Thyroid gland (tissue), 4 donors: ENCODE results near the gene OFD1. TPM values are rescaled to one million over a fixed set of nuclear protein-coding genes. Genes with fewer than 3 reads are reported as not detected.
A peak's percentile ranks its signal among the peaks of the same experiment; 100 is the strongest.
"Not testable (repeated sequence)": the region's sequence is repeated elsewhere in the genome, so short reads cannot be mapped to it uniquely, and the experiment has no call there.

Experiments used
- DNase-seq, 2 donors: peaks; one replicate each; pipeline ENCODE4 v3.0.0-alpha.2; 2019
- H3K27ac ChIP-seq, 3 donors: fragments of 200-600 bp; sonication (generic); 1 replicate in 2 of 3; 2 replicates in 1 of 3; pipeline ENCODE4 v1.5.1; 2016 to 2019; ENCODE audit warnings: mild to moderate bottlenecking in 1 of 3, moderate library complexity in 1 of 3
- H3K27me3 ChIP-seq: fragments of 200-600 bp; sonication (generic); one replicate; pipeline ENCODE4 v1.5.1; 2019
- H3K36me3 ChIP-seq, 2 donors: fragments of 200-600 bp; sonication (generic); one replicate each; pipeline ENCODE4 v1.5.1; 2016 to 2019
- H3K4me1 ChIP-seq, 2 donors: fragments of 200-600 bp; sonication (generic); one replicate each; pipeline ENCODE4 v1.5.1; 2017 to 2019
- H3K4me3 ChIP-seq, 3 donors: fragments of 200-600 bp; sonication (generic); replicated peaks in 1 of 3; 1 replicate in 2 of 3; 2 replicates in 1 of 3; pipeline ENCODE4 v1.5.1; 2016; ENCODE audit warnings: mild to moderate bottlenecking in 1 of 3
- H3K9me3 ChIP-seq: fragments of 200-600 bp; sonication (generic); one replicate; pipeline ENCODE4 v1.5.1; 2017
- CTCF ChIP-seq, 6 experiments: fragments of 200-600 bp in 3 of 6; fragments of 450-650 bp in 3 of 6; sonication (generic) in 3 of 6; IDR thresholded peaks; one replicate each; pipeline ENCODE4 v1.5.1; 2016 to 2019; ENCODE audit warnings: antibody characterized with exemption in 6 of 6, mild to moderate bottlenecking in 2 of 6, inconsistent platforms in 1 of 6, moderate library complexity in 1 of 6
- POLR2A ChIP-seq, 2 donors: fragments of 450-650 bp; IDR thresholded peaks; one replicate each; pipeline ENCODE4 v1.6.1; 2017; ENCODE audit warnings: antibody characterized with exemption in 2 of 2, mild to moderate bottlenecking in 2 of 2, moderate library complexity in 1 of 2
- WGBS, 2 donors: methylation state at CpG; one replicate each; pipeline ENCODE4 v1.1.5; 2017; 5-methylcytosine and 5-hydroxymethylcytosine counted together
- intact Hi-C: fragments of 100-400 bp; cut with DNase I; formaldehyde crosslinking; loops from one replicate; pipeline ENCODE4 v1.15.1; 2023
- total RNA-seq, 4 donors: library from RNA; depleted of rRNA; stranded (reverse); fragments of >200 nt; gene quantifications; one replicate each; pipeline ENCODE4 v1.2.3, GENCODE V29; 2016

The OFD1 gene
- total RNA-seq, 4 donors from 2014 or later = 33.6 to 46.0 (median 43.5) TPM

GRCh38 chrX:13717700-13718472 lies 16.7 kb upstream of the OFD1 start:
- Histone ChIP-seq H3K4me1 (peaks cover 0 to 13% of the 10 kb centered on the region in 2 donors), H3K27me3 (no peaks in the 10 kb centered on the region), H3K4me3 (no peak overlapping the region), H3K27ac (no peak overlapping the region), H3K36me3 (peaks cover 0 to 5% of the 10 kb centered on the region in 2 donors), H3K9me3 (no peaks in the 10 kb centered on the region)
- WGBS, 2 donors = 55 to 76% methylated on average over 7 of the region's 7 CpGs
- TF ChIP-seq CTCF (IDR thresholded peaks at IDR 0.05) (no peak), POLR2A (IDR thresholded peaks at IDR 0.05) (no peak)
- intact Hi-C loops = no loop called here
- DNase-seq = peak in 1 of 2 donors; percentile 6

- no peaks in the 10 kb centered on the region for H3K9me3 ChIP-seq
- H3K36me3 ChIP-seq = peaks cover 0 to 5% of the 10 kb centered on the region in 2 donors
These were observed 15.2 kb upstream of the OFD1 start for GRCh38 chrX:13719192-13719856.

DNA sequence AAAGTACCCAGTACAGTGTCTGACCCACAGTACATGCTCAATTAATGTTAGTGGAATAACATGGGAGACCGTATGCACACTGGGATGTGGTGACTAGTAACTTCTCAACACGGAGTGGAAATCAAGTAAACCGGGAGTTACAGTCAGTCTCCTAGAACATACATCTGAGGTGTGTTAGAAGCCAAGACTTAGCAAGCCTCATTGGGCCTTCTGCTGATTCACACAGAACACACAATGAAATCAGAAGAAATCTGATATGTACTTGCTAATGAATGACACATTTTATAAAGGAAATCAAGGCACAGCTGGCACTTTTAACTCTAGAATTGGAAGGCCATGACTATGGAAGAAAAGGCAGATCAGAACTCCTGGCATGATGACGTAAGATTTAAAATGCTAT lies 13.2 kb upstream of the OFD1 start:
- Histone ChIP-seq H3K36me3 (no peaks in the 10 kb centered on the region), H3K4me3 (no peak overlapping the region), H3K27ac (peak overlapping the region in 2 of 3 donors; percentile 36 to 63), H3K9me3 (no peaks in the 10 kb centered on the region), H3K4me1 (peaks cover 0 to 13% of the 10 kb centered on the region in 2 donors), H3K27me3 (no peaks in the 10 kb centered on the region)
- TF ChIP-seq POLR2A (IDR thresholded peaks at IDR 0.05) (no peak), CTCF (IDR thresholded peaks at IDR 0.05) (no peak)
- no peak for DNase-seq
- 82 to 91% methylated on average over 4 of the region's 4 CpGs for WGBS, 2 donors
- intact Hi-C loops = no loop called here

More at GRCh38 chrX:13719192-13719856, 15.2 kb upstream of the OFD1 start:
- intact Hi-C loops = no loop called here
- no peak for TF ChIP-seq CTCF (IDR thresholded peaks at IDR 0.05)
- no peak for TF ChIP-seq POLR2A (IDR thresholded peaks at IDR 0.05)
- Histone ChIP-seq H3K4me3 (no peak overlapping the region), H3K27ac (no peak overlapping the region), H3K4me1 (peaks cover 0 to 13% of the 10 kb centered on the region in 2 donors), H3K27me3 (no peaks in the 10 kb centered on the region)
- no peak for DNase-seq
- WGBS, 2 donors = 94 to 98% methylated on average over 3 of the region's 3 CpGs

DNA sequence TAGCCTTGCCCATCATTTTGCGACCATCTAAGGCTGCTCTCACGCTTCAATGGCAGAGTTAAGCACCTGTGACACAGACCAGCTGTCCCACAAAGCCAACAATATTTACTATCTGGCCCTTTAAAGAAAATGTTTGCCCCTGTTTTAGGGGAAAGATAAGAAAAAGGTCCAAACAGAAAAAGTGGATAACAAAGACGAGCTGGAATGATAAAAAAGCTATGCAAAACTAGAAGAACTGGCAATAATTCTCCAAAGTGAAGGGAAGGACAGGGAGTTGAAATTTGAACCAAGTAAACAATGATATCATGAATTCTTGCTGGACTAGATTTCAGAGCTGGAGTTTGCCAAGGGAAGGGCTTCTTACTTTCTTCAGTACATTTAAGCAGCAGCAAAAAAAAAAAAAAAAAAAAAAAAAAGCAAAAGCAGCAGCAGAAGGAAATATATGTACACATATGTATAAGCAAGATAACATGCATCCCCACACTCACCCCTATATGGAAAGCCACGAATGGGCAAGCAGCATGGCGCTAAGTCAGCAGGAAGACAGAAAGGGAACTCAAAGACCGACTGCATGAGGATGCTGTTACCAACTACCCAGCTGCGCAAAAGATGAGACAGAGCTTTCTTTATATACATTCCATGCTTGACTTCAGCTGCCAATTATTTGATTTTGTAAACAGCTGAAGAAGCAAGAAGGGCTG lies 12.6 kb upstream of the OFD1 start:
- intact Hi-C loops = no loop called here
- peak in 1 of 2 donors; percentile 14 for DNase-seq
- no peak overlapping the region for H3K4me3 ChIP-seq
- no peaks in the 10 kb centered on the region for H3K9me3 ChIP-seq
- WGBS, 2 donors = 32 to 59% methylated on average over 7 of the region's 7 CpGs
- TF ChIP-seq POLR2A (IDR thresholded peaks at IDR 0.05) = no peak
- no peak for TF ChIP-seq CTCF (IDR thresholded peaks at IDR 0.05)
- no peaks in the 10 kb centered on the region for H3K36me3 ChIP-seq
- peak overlapping the region in 2 of 3 donors; percentile 36 to 63 for H3K27ac ChIP-seq
- H3K4me1 ChIP-seq = peaks cover 0 to 13% of the 10 kb centered on the region in 2 donors
- H3K27me3 ChIP-seq = no peaks in the 10 kb centered on the region

- H3K27me3 ChIP-seq, intact Hi-C loops, H3K36me3 ChIP-seq, H3K27ac ChIP-seq, H3K9me3 ChIP-seq, H3K4me3 ChIP-seq: not testable (repeated sequence)
- DNase-seq = peak; percentile 12
- H3K4me1 ChIP-seq = peaks cover 0 to 13% of the 10 kb centered on the region in 2 donors
- 52% methylated on average over 2 of the region's 9 CpGs; no CpG with 5 or more reads in 1 of the 2 donors for WGBS, 2 donors
These were observed 9.7 kb upstream of the OFD1 start for GRCh38 chrX:13724878-13725277.

DNA sequence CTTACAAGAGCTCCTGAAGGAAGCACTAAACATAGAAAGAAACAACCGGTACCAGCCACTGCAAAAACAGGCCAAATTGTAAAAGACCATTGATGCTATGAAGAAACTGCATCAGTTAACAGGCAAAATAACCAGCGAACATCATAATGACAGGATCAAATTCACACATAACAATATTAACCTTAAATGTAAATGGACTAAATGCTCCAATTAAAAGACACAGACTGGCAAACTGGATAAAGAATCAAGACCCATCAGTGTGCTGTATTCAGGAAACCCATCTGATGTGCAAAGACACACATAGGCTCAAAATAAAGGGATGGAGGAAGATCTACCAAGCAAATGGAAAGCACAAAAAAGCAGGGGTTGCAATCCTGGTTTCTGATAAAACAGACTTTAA lies 8.0 kb upstream of the OFD1 start:
- H3K27ac ChIP-seq, H3K27me3 ChIP-seq, intact Hi-C loops: not testable (repeated sequence)

DNA sequence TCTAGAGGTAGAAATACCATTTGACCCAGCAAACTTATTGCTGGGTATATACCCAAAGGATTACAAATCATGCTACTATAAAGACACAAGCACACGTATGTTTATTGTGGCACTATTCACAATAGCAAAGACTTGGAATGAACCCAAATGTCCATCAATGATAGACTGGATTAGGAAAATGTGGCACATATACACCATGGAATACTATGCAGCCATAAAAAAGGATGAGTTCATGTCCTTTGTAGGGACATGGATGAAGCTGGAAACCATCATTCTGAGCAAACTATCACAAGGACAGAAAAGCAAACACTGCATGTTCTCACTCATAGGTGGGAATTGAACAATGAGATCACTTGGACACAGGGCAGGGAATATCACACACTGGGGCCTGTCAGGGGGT lies 4.0 kb upstream of the OFD1 start:
- H3K4me3 ChIP-seq, H3K9me3 ChIP-seq, H3K27me3 ChIP-seq, DNase-seq, intact Hi-C loops, H3K27ac ChIP-seq, H3K36me3 ChIP-seq: not testable (repeated sequence)
- WGBS, 2 donors = 100% methylated on average over 1 of the region's 1 CpG
- H3K4me1 ChIP-seq = peaks cover 10 to 12% of the 10 kb centered on the region in 2 donors

More for the DNA sequence above, 8.0 kb upstream of the OFD1 start:
- DNase-seq, H3K36me3 ChIP-seq, H3K4me1 ChIP-seq, H3K4me3 ChIP-seq, H3K9me3 ChIP-seq: not testable (repeated sequence)
- 91 to 94% methylated on average over 2 of the region's 2 CpGs for WGBS, 2 donors
